ENCODE results near the gene XYLT1. TPM values are rescaled to one million over a fixed set of nuclear protein-coding genes. Genes with fewer than 3 reads are reported as not detected.

The XYLT1 gene
- total RNA-seq, 2 donors from 2014 or later: 5.1 to 19.3 TPM

DNA sequence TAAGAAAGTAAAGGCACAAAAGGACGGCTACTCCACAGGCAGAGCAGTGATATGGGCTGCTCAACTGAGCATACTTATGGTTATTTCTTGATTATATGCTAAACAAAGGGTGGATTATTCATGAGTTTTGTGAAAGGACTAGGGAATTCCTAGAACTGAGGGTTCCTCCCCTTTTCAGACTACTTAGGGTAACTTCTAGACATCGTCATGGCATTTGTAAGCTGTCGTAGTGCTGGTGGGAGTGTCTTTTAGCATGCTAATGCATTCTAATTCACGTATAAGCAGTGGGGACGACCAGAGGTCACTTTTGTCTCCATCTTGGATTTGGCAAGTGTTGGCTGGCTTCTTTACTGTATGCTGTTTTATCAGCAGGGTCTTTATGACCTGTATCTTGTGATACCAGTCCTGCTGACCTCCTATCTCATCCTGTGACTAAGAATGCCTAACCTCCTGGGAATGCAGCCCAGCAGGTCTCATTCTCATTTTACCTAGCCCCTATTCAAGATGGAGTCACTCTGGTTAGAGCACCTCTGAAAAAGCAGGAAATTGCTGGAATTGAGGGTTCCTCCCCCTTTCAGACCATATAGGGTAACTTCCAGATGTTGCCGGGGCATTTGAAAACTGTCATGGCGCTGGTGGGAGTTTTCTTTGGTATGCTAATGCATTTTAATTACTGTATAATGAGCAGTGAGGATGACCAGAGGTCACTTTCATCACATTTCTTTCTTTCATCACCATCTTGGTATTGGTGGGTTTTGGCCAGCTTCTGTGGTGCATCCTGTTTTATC is 388.5 kb downstream of the XYLT1 start:
- TF ChIP-seq POLR2A (IDR thresholded peaks at IDR 0.05) (no peak), POLR2AphosphoS5 (IDR thresholded peaks at IDR 0.05) (no peak)
- TF ChIP-seq, protein P1, sequence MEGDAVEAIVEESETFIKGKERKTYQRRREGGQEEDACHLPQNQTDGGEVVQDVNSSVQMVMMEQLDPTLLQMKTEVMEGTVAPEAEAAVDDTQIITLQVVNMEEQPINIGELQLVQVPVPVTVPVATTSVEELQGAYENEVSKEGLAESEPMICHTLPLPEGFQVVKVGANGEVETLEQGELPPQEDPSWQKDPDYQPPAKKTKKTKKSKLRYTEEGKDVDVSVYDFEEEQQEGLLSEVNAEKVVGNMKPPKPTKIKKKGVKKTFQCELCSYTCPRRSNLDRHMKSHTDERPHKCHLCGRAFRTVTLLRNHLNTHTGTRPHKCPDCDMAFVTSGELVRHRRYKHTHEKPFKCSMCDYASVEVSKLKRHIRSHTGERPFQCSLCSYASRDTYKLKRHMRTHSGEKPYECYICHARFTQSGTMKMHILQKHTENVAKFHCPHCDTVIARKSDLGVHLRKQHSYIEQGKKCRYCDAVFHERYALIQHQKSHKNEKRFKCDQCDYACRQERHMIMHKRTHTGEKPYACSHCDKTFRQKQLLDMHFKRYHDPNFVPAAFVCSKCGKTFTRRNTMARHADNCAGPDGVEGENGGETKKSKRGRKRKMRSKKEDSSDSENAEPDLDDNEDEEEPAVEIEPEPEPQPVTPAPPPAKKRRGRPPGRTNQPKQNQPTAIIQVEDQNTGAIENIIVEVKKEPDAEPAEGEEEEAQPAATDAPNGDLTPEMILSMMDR (IDR thresholded peaks at IDR 0.05): no peak
- 69% methylated on average over 7 of the region's 7 CpGs for WGBS
- no peak overlapping the region for H3K4me3 ChIP-seq
- intact Hi-C loops (cut with DNase I): no loop called here
- H3K9me3 ChIP-seq: no peaks in the 10 kb centered on the region
- H3K4me1 ChIP-seq (replicated peaks): no peaks in the 10 kb centered on the region
- H3K27ac ChIP-seq: no peak overlapping the region
- H3K27me3 ChIP-seq (replicated peaks; ENCODE audit: insufficient read depth): no peaks in the 10 kb centered on the region
- no peak for DNase-seq (ENCODE audit: low spot score)
- no peaks in the 10 kb centered on the region for H3K36me3 ChIP-seq

DNA sequence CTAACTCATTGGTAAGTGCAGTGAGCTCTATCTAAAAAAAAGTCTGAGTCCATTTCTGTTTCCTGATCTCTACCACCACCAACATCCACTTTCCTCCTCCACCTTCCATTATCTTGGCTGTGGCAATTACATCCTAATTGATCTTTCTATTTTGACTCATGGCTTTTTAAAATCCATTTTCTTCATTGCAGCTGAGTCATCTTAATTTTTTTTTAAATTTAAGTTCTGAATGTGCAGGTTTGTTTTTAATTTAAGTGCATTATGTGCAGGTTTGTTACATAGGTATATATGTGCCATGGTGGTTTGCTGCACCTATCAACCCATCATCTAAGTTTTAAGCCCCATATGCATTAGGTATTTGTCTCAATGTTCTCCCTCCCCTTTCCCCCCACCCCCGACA is 390.7 kb downstream of the XYLT1 start:
- DNase-seq (ENCODE audit: low spot score): no peak
- Histone ChIP-seq H3K4me3 (no peak overlapping the region), H3K9me3 (no peaks in the 10 kb centered on the region), H3K4me1 (replicated peaks) (no peaks in the 10 kb centered on the region), H3K27me3 (replicated peaks; ENCODE audit: insufficient read depth) (no peaks in the 10 kb centered on the region), H3K36me3 (no peaks in the 10 kb centered on the region), H3K27ac (no peak overlapping the region)
- intact Hi-C loops (cut with DNase I): no loop called here
- no peak for TF ChIP-seq POLR2AphosphoS5 (IDR thresholded peaks at IDR 0.05)
- TF ChIP-seq POLR2A (IDR thresholded peaks at IDR 0.05): no peak
- TF ChIP-seq, protein P1 (IDR thresholded peaks at IDR 0.05): no peak
- WGBS: 52% methylated on average over 1 of the region's 1 CpG

DNA sequence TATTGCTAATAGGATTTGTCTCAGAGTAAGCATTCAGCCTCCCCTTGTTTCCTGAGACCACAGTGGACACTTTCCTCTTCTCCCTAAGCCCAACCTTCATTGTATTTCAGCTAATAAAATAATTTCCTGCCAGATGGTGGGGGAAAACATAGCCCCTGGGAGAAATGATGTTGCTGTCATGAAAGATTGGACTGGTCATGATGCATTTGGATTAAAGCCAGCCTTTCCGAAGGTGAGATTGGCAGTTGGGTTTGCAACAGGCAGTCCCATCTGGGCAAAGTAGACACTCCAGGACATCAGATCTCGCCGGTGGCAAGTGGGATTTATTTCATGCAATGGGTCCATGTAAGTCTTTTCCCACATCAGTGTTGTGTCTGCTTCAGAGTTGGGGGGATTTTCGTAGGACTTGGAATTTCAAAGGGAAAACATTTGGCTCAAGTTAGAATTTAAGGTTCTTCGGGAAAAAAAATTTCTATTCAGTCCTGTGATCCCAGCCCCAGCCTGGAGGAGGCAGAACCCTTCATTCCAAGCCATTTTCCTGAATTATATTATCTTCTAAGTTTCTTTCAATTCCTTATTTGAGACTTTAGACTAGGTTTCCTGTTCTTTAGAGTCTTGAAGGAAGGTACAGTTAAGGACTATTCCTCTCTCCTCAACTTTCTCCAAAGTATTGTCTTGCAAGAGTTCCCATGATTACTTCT is 391.7 kb downstream of the XYLT1 start:
- no peaks in the 10 kb centered on the region for H3K36me3 ChIP-seq
- no peaks in the 10 kb centered on the region for H3K9me3 ChIP-seq
- WGBS: 80% methylated on average over 5 of the region's 5 CpGs
- H3K27ac ChIP-seq: no peak overlapping the region
- TF ChIP-seq, protein P1 (IDR thresholded peaks at IDR 0.05): no peak
- TF ChIP-seq POLR2AphosphoS5 (IDR thresholded peaks at IDR 0.05): no peak
- TF ChIP-seq POLR2A (IDR thresholded peaks at IDR 0.05): no peak
- H3K27me3 ChIP-seq (replicated peaks; ENCODE audit: insufficient read depth): no peaks in the 10 kb centered on the region
- no peaks in the 10 kb centered on the region for H3K4me1 ChIP-seq (replicated peaks)
- intact Hi-C loops (cut with DNase I): no loop called here
- H3K4me3 ChIP-seq: no peak overlapping the region
- no peak for DNase-seq (ENCODE audit: low spot score)

DNA sequence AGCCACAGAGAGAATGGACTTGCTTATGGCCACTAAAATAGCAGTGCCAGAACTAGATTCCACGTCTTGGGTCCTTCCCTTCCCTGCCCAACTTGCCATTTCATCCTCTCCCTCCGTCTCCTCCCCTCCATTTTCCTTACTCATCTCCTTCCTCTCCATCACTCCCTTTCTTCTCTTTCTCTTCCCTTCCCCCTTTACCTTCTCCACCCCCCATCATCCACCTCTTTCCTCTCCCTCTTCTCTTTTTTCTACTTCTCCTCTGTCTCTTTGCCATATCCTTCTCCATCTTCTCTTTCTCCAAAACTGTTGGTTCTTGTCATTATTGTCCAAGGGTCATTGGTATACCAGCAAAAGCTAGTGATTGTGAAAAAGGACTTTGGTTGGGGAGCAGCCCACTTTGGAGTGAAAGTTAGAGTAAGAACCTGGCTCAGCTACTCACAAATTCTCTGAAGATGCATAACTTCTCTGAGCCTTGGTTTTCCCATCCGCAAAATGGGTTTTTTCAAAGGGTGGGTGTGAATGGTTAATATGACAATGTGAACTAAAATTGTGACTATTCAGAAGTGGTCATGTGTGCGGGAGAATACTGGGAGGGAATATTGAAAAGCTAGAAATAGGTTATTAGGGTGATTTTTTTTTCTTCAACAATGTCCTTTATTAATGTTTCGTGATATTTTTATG is 393.8 kb downstream of the XYLT1 start:
- no peaks in the 10 kb centered on the region for H3K27me3 ChIP-seq (replicated peaks; ENCODE audit: insufficient read depth)
- no peak for TF ChIP-seq POLR2AphosphoS5 (IDR thresholded peaks at IDR 0.05)
- TF ChIP-seq POLR2A (IDR thresholded peaks at IDR 0.05): no peak
- intact Hi-C loops (cut with DNase I): no loop called here
- no peaks in the 10 kb centered on the region for H3K36me3 ChIP-seq
- H3K27ac ChIP-seq: no peak overlapping the region
- WGBS: 93% methylated on average over 5 of the region's 5 CpGs
- H3K4me3 ChIP-seq: no peak overlapping the region
- no peak for DNase-seq (ENCODE audit: low spot score)
- H3K9me3 ChIP-seq: no peaks in the 10 kb centered on the region
- H3K4me1 ChIP-seq (replicated peaks): no peaks in the 10 kb centered on the region

DNA sequence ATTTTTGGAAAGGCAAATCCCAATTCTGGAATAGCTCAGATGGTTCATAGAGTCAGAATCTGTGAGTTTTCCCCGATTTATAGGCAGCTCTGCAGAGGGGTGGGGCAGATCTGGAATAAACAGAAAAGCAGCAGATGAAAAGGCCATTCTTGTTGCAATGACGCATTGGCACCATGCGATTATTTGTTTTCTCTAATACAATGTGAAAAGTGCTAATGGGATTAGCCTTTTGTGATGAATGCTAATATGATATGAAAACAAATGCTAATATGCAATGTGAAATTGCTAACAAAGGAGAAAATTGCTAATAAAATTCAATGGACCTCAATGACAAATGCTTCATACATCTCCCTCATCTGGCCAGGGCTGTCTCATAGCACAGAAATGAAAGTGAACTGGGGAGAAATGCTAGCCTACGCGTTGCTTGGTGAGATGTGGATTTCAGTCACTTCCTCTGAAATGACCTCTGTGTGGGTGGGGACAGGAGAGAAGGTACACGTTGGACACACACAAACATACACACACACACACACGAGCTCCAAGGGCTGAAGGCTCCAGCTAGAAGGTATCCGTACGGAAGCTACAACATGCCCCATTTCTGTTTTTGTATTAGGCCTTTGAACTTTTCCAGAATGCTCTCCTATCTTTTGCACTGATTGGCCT is 394.5 kb downstream of the XYLT1 start:
- no peaks in the 10 kb centered on the region for H3K9me3 ChIP-seq
- no peaks in the 10 kb centered on the region for H3K36me3 ChIP-seq
- DNase-seq (ENCODE audit: low spot score): no peak
- intact Hi-C loops (cut with DNase I): no loop called here
- 75% methylated on average over 9 of the region's 9 CpGs for WGBS
- no peaks in the 10 kb centered on the region for H3K27me3 ChIP-seq (replicated peaks; ENCODE audit: insufficient read depth)
- no peak overlapping the region for H3K27ac ChIP-seq
- TF ChIP-seq POLR2A (IDR thresholded peaks at IDR 0.05) (no peak), POLR2AphosphoS5 (IDR thresholded peaks at IDR 0.05) (no peak)
- TF ChIP-seq, protein P1 (IDR thresholded peaks at IDR 0.05): no peak
- H3K4me3 ChIP-seq: no peak overlapping the region
- H3K4me1 ChIP-seq (replicated peaks): no peaks in the 10 kb centered on the region
